ENCODE measurements around the gene CFAP119. TPM values are rescaled to one million over a fixed set of nuclear protein-coding genes. Genes with fewer than 3 reads are reported as not detected.

The CFAP119 gene
- total and polyA plus RNA-seq, 2 donors (not counting 3 experiments of a cell fraction or from before 2014, with no cell fraction given), result 6.5 to 9.5 TPM

DNA sequence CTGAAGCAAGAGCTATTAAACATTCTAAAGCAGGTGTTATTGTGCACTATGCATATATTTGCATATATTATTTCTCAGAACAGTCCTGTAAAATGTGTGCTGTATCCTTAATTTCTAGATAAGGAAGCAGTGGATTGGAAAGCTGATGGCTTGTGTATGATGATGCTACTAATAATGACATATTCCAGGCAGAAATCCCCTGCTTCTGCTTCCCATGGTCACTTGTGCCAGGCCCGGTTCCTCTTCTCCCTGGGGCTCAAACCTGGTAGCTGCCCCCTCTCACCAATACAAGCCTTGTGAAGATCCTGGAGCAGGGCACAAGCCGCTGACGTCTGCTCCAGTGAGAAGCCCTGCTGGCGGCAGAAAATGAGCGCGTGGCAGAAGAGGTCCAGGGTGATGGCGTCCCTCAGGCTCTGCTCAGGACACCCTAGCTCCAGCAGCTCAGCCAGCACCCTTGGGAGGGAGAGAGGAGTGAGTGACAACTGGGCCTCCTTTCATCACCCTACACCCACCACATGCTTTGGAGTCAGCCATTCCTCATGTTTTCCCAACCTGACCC, 1.8 kb downstream of the CFAP119 start:
- Histone ChIP-seq H3K27me3 (ENCODE audit: control insufficient read depth in 2 of 2, insufficient read depth in 2 of 2, low read length in 2 of 2) (no peaks in the 10 kb centered on the region), H3K4me1 (ENCODE audit: control insufficient read depth, extremely low read depth, insufficient read depth, low read length) (peaks cover 15% of the 10 kb centered on the region), H3K9me3 (replicated peaks; ENCODE audit: control insufficient read depth, insufficient read depth, low read length) (no peaks in the 10 kb centered on the region), H3K9ac (replicated peaks; ENCODE audit: extremely low read depth, insufficient read depth, low read length) (no peak overlapping the region), H3K4me3 (replicated peaks in 1 of 3; ENCODE audit: insufficient read depth in 1 of 3, low read depth in 1 of 3, low read length in 3 of 3) (no peak overlapping the region), H4K20me1 (replicated peaks; ENCODE audit: control insufficient read depth, extremely low read depth, insufficient read depth, low read length) (no peaks in the 10 kb centered on the region), H3K79me2 (ENCODE audit: control insufficient read depth, insufficient read depth, low read length) (peaks cover 22% of the 10 kb centered on the region), H3K27ac (ENCODE audit: insufficient read depth, low read depth, low read length) (no peak overlapping the region), H2AFZ (ENCODE audit: low read depth, low read length) (no peak overlapping the region), H3K4me2 (ENCODE audit: insufficient read depth, low read length) (no peak overlapping the region), H3K36me3 (ENCODE audit: control insufficient read depth in 2 of 2, extremely low read depth in 1 of 2, insufficient read depth in 2 of 2, low read length in 2 of 2) (peaks cover 7 to 18% of the 10 kb centered on the region in 2 experiments), H3K9me1 (replicated peaks; ENCODE audit: control insufficient read depth, extremely low read depth, insufficient read depth, low read length) (no peaks in the 10 kb centered on the region)
- ChIA-PET CTCF (interaction anchor here (0.5 to 1.3 kb wide), 2 partner anchors 13 to 110 kb away, joined by 3 to 4 read pairs; no protein-coding TSS in a partner anchor), POLR2A (no interaction called here)
- dilution Hi-C loops (cut with MboI; ENCODE audit: extremely low pct_ligation_motif_present, low sequenced_read_pairs) (no loop called here), intact Hi-C loops (cut with micrococcal nuclease) (loop anchor here (5.0 kb wide), 1 partner anchor 162 kb away; the partner anchor contains the start of gene FBXL19)
- no TSS peak for BruUV-seq (replicated peaks)
- FAIRE-seq (no peak), DNase-seq (ENCODE audit: low read depth, low spot score) (no peak)
- TF ChIP-seq FOS (IDR thresholded peaks at IDR 0.05; ENCODE audit: borderline replicate concordance, insufficient read depth, low read length), result no peak
- TF ChIP-seq, protein P1, sequence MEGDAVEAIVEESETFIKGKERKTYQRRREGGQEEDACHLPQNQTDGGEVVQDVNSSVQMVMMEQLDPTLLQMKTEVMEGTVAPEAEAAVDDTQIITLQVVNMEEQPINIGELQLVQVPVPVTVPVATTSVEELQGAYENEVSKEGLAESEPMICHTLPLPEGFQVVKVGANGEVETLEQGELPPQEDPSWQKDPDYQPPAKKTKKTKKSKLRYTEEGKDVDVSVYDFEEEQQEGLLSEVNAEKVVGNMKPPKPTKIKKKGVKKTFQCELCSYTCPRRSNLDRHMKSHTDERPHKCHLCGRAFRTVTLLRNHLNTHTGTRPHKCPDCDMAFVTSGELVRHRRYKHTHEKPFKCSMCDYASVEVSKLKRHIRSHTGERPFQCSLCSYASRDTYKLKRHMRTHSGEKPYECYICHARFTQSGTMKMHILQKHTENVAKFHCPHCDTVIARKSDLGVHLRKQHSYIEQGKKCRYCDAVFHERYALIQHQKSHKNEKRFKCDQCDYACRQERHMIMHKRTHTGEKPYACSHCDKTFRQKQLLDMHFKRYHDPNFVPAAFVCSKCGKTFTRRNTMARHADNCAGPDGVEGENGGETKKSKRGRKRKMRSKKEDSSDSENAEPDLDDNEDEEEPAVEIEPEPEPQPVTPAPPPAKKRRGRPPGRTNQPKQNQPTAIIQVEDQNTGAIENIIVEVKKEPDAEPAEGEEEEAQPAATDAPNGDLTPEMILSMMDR (IDR thresholded peaks at IDR 0.05; ENCODE audit: extremely low read depth in 1 of 2, insufficient read depth in 1 of 2, low read depth in 1 of 2, low read length in 2 of 2), result no peak
- TF ChIP-seq JUN (IDR thresholded peaks at IDR 0.05; ENCODE audit: borderline replicate concordance, insufficient read depth, insufficient read length, low read depth), result no peak
- no peak for TF ChIP-seq POLR2A (IDR thresholded peaks at IDR 0.05; ENCODE audit: low read depth, low read length)
- TF ChIP-seq, protein P2, sequence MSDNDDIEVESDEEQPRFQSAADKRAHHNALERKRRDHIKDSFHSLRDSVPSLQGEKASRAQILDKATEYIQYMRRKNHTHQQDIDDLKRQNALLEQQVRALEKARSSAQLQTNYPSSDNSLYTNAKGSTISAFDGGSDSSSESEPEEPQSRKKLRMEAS (IDR thresholded peaks at IDR 0.05; ENCODE audit: insufficient read depth, insufficient read length), result no peak
- TF ChIP-seq POLR2AphosphoS5 (IDR thresholded peaks at IDR 0.05; ENCODE audit: insufficient read depth, low read depth, low read length), result no peak
- no peak for TF ChIP-seq GATA2 (IDR thresholded peaks at IDR 0.05; ENCODE audit: insufficient read depth, insufficient read length, low read depth, low read length)
- TF ChIP-seq MYC (IDR thresholded peaks at IDR 0.05; ENCODE audit: low read depth, low read length), result no peak
- TF ChIP-seq EZH2 (IDR thresholded peaks at IDR 0.05; ENCODE audit: borderline replicate concordance, low read depth, low read length, severe bottlenecking), result no peak

Measured in endothelial cell of umbilical vein (primary cell).